Ascending aorta (tissue), 2 donors: ENCODE results near the gene DPYD. TPM values are rescaled to one million over a fixed set of nuclear protein-coding genes. Genes with fewer than 3 reads are reported as not detected.

Experiments
- DNase-seq, 2 donors: peaks; one replicate each; pipeline ENCODE4 v3.0.0-alpha.2; 2019; ENCODE audit warnings: low spot score in 2 of 2
- H3K27ac ChIP-seq, 2 donors: fragments of 200-600 bp; sonication (generic); one replicate each; pipeline ENCODE4 v1.5.1; 2016 to 2017; ENCODE audit warnings: mild to moderate bottlenecking in 1 of 2
- H3K27me3 ChIP-seq: fragments of 200-600 bp; sonication (generic); one replicate; pipeline ENCODE4 v1.5.1; 2017
- H3K36me3 ChIP-seq, 2 donors: fragments of 200-600 bp; sonication (generic); one replicate each; pipeline ENCODE4 v1.5.1; 2016
- H3K4me1 ChIP-seq, 2 donors: fragments of 200-600 bp; sonication (generic); one replicate each; pipeline ENCODE4 v1.5.1; 2016 to 2017; ENCODE audit warnings: mild to moderate bottlenecking in 1 of 2
- H3K4me3 ChIP-seq, 2 donors: fragments of 200-600 bp; sonication (generic); one replicate each; pipeline ENCODE4 v1.5.1; 2016 to 2017; ENCODE audit warnings: mild to moderate bottlenecking in 1 of 2
- H3K9me3 ChIP-seq, 2 donors: fragments of 200-600 bp; sonication (generic); one replicate each; pipeline ENCODE4 v1.5.1; 2016
- CTCF ChIP-seq, 3 experiments: fragments of 200-600 bp in 2 of 3; fragments of 450-650 bp in 1 of 3; sonication (generic) in 2 of 3; IDR thresholded peaks; one replicate each; pipeline ENCODE4 v1.5.1; 2016 to 2019; ENCODE audit warnings: antibody characterized with exemption in 3 of 3, mild to moderate bottlenecking in 1 of 3, moderate library complexity in 1 of 3
- intact Hi-C: fragments of 100-400 bp; cut with DNase I; formaldehyde crosslinking; loops from one replicate; pipeline ENCODE4 v1.15.1; 2023
- total RNA-seq: library from RNA; depleted of rRNA; stranded (reverse); fragments of >200 nt; gene quantifications from one replicate; pipeline ENCODE4 v1.1.0, GENCODE V29; 2016

The DPYD gene
- total RNA-seq, 1 donor from 2014 or later = 22.9 TPM

- Histone ChIP-seq H3K9me3 (no peaks in the 10 kb centered on the region), H3K36me3 (no peaks in the 10 kb centered on the region), H3K27ac (no peak overlapping the region), H3K27me3 (no peaks in the 10 kb centered on the region), H3K4me1 (no peaks in the 10 kb centered on the region), H3K4me3 (no peak overlapping the region)
- TF ChIP-seq CTCF (IDR thresholded peaks at IDR 0.05) = no peak
- intact Hi-C loops = no loop called here
- no peak for DNase-seq
Measured at GRCh38 chr1:97501628-97502027, 419.2 kb downstream of the DPYD start.

- DNase-seq = no peak
- Histone ChIP-seq H3K9me3 (no peaks in the 10 kb centered on the region), H3K27ac (no peak overlapping the region), H3K4me1 (no peaks in the 10 kb centered on the region), H3K27me3 (no peaks in the 10 kb centered on the region), H3K36me3 (no peaks in the 10 kb centered on the region), H3K4me3 (no peak overlapping the region)
- intact Hi-C loops = no loop called here
- no peak for TF ChIP-seq CTCF (IDR thresholded peaks at IDR 0.05)
Measured at GRCh38 chr1:97500760-97501159, 420.1 kb downstream of the DPYD start.

GRCh38 chr1:97499667-97500066 is 421.2 kb downstream of the DPYD start:
- no peaks in the 10 kb centered on the region for H3K36me3 ChIP-seq
- intact Hi-C loops = no loop called here

GRCh38 chr1:97489834-97490233 is 431.0 kb downstream of the DPYD start:
- no peak for DNase-seq
- no peak for TF ChIP-seq CTCF (IDR thresholded peaks at IDR 0.05)
- no peaks in the 10 kb centered on the region for H3K4me1 ChIP-seq
- H3K27ac ChIP-seq = no peak overlapping the region
- intact Hi-C loops = no loop called here
- H3K27me3 ChIP-seq = no peaks in the 10 kb centered on the region
- no peaks in the 10 kb centered on the region for H3K36me3 ChIP-seq
- H3K9me3 ChIP-seq = no peaks in the 10 kb centered on the region
- no peak overlapping the region for H3K4me3 ChIP-seq

More at GRCh38 chr1:97499667-97500066, 421.2 kb downstream of the DPYD start:
- Histone ChIP-seq H3K4me3 (no peak overlapping the region), H3K27ac (no peak overlapping the region), H3K4me1 (no peaks in the 10 kb centered on the region), H3K27me3 (no peaks in the 10 kb centered on the region), H3K9me3 (no peaks in the 10 kb centered on the region)
- DNase-seq = no peak
- no peak for TF ChIP-seq CTCF (IDR thresholded peaks at IDR 0.05)

- Histone ChIP-seq H3K27me3 (no peaks in the 10 kb centered on the region), H3K27ac (no peak overlapping the region), H3K4me3 (no peak overlapping the region), H3K36me3 (no peaks in the 10 kb centered on the region), H3K9me3 (no peaks in the 10 kb centered on the region), H3K4me1 (no peaks in the 10 kb centered on the region)
- intact Hi-C loops = no loop called here
- DNase-seq = no peak
- no peak for TF ChIP-seq CTCF (IDR thresholded peaks at IDR 0.05)
Measured at GRCh38 chr1:97488530-97488929, 432.3 kb downstream of the DPYD start.

GRCh38 chr1:97482022-97482421 is 438.8 kb downstream of the DPYD start:
- TF ChIP-seq CTCF (IDR thresholded peaks at IDR 0.05) = no peak
- no peaks in the 10 kb centered on the region for H3K27me3 ChIP-seq
- H3K9me3 ChIP-seq = no peaks in the 10 kb centered on the region
- intact Hi-C loops = no loop called here
- H3K4me1 ChIP-seq = no peaks in the 10 kb centered on the region
- H3K36me3 ChIP-seq = no peaks in the 10 kb centered on the region
- no peak overlapping the region for H3K27ac ChIP-seq
- no peak overlapping the region for H3K4me3 ChIP-seq
- no peak for DNase-seq
